ENCODE results near the gene EXOSC3. TPM values are rescaled to one million over a fixed set of nuclear protein-coding genes. Genes with fewer than 3 reads are reported as not detected.
A peak's percentile ranks its signal among the peaks of the same experiment; 100 is the strongest.

The EXOSC3 gene
- total and polyA plus RNA-seq, 2 of the 13 experiments (the other 11 are each of a cell fraction or from before 2014, with no cell fraction given): 17.5 to 68.7 TPM

GRCh38 chr9:37784616-37785483 lies at the start of gene EXOSC3 (continued):
- TF ChIP-seq TRIM22 (IDR thresholded peaks at IDR 0.05) (no peak), CREB3 (CRISPR knock-in tag; IDR thresholded peaks at IDR 0.05) (peak; percentile 38; the same call in 1 of the 2 replicates), PRDM4 (CRISPR knock-in tag; IDR thresholded peaks at IDR 0.05; ENCODE audit: borderline replicate concordance) (0 out of 2 replicates have a peak, but pooled peaks have one; percentile 56), AKNA (CRISPR knock-in tag; IDR thresholded peaks at IDR 0.05; ENCODE audit: borderline replicate concordance) (no peak), ZNF34 (CRISPR knock-in tag; IDR thresholded peaks at IDR 0.05; ENCODE audit: borderline replicate concordance) (peak; percentile 83; the same call in 1 of the 2 replicates), ZFP36L2 (CRISPR knock-in tag; IDR thresholded peaks at IDR 0.05) (no peak), ZNF572 (CRISPR knock-in tag; IDR thresholded peaks at IDR 0.05) (0 out of 2 replicates have a peak, but pooled peaks have one; percentile 26), ZNF546 (CRISPR knock-in tag; conservative IDR thresholded peaks at IDR 0.05) (no peak), MZF1 (CRISPR knock-in tag; IDR thresholded peaks at IDR 0.05; ENCODE audit: borderline replicate concordance) (0 out of 2 replicates have a peak, but pooled peaks have one; percentile 27), THYN1 (CRISPR knock-in tag; IDR thresholded peaks at IDR 0.05; ENCODE audit: borderline replicate concordance, low read depth) (no peak), ZNF331 (CRISPR knock-in tag; IDR thresholded peaks at IDR 0.05) (peak; percentile 47; the same call in 1 of the 2 replicates), RFX1 (IDR thresholded peaks at IDR 0.05) (no peak), MNT (IDR thresholded peaks at IDR 0.05) (0 out of 2 replicates have a peak, but pooled peaks have one; percentile 16), BRD4 (CRISPR knock-in tag; IDR thresholded peaks at IDR 0.05) (peak; percentile 53; the same call in 1 of the 2 replicates), HNF4A (CRISPR knock-in tag; IDR thresholded peaks at IDR 0.05) (peak; percentile 17; the same call in 1 of the 2 replicates), TEAD2 (CRISPR knock-in tag; IDR thresholded peaks at IDR 0.05) (no peak), ZNF841 (CRISPR knock-in tag; IDR thresholded peaks at IDR 0.05; ENCODE audit: borderline replicate concordance) (no peak)
